OCI-LY3 (cell line): ENCODE data around the gene MAPK8.

Experiments
- CTCF ChIP-seq: fragments of 200-600, 300-600 bp; sonication (generic); IDR thresholded peaks from 2 replicates; pipeline ENCODE4 v1.5.1; 2014; ENCODE audit warnings: antibody characterized with exemption, low read length, low read depth
- EZH2phosphoT487 ChIP-seq: fragments of 200-600 bp; shearing (Covaris generic); IDR thresholded peaks from 2 replicates; pipeline ENCODE4 v1.6.1; 2018; ENCODE audit warnings: antibody characterized with exemption, mixed run types, low read depth

- peak; percentile 72 for TF ChIP-seq CTCF
- TF ChIP-seq EZH2phosphoT487, result no peak
These were observed 16.8 kb upstream of the MAPK8 start for GRCh38 chr10:48289501-48290238.
